Cardiac ventricle fibroblast (primary cell): ENCODE measurements around the gene G6PC2. TPM values are rescaled to one million over a fixed set of nuclear protein-coding genes. Genes with fewer than 3 reads are reported as not detected.

Experiments
- total RNA-seq: library from RNA; depleted of rRNA; stranded (reverse); fragments of >200 nt; gene quantifications from 2 replicates; pipeline ENCODE4 v1.2.3, GENCODE V29; 2015

The G6PC2 gene, protein sequence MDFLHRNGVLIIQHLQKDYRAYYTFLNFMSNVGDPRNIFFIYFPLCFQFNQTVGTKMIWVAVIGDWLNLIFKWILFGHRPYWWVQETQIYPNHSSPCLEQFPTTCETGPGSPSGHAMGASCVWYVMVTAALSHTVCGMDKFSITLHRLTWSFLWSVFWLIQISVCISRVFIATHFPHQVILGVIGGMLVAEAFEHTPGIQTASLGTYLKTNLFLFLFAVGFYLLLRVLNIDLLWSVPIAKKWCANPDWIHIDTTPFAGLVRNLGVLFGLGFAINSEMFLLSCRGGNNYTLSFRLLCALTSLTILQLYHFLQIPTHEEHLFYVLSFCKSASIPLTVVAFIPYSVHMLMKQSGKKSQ
- not detected in 2 replicates for total RNA-seq

DNA sequence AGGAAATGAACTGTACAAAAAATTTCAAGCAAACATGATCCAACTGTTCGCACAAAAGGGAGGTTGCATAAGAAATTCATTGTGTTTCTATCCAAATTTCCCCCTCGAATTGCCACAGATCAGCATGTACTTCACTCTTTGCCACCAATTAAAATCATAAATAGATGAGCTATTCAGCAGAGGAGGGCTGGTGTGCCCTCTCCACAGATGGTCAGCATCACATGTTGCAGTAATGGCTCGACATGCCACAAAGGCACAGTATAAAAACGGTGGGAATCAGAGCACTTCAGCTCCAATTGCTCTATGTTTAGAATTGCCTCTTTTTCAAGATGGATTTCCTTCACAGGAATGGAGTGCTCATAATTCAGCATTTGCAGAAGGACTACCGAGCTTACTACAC is at the start of gene G6PC2:
TSS of gene G6PC2 (plus strand) at position 289 of the 400 bp plus-strand sequence. CDS start at position 330, 41 bp downstream.

DNA sequence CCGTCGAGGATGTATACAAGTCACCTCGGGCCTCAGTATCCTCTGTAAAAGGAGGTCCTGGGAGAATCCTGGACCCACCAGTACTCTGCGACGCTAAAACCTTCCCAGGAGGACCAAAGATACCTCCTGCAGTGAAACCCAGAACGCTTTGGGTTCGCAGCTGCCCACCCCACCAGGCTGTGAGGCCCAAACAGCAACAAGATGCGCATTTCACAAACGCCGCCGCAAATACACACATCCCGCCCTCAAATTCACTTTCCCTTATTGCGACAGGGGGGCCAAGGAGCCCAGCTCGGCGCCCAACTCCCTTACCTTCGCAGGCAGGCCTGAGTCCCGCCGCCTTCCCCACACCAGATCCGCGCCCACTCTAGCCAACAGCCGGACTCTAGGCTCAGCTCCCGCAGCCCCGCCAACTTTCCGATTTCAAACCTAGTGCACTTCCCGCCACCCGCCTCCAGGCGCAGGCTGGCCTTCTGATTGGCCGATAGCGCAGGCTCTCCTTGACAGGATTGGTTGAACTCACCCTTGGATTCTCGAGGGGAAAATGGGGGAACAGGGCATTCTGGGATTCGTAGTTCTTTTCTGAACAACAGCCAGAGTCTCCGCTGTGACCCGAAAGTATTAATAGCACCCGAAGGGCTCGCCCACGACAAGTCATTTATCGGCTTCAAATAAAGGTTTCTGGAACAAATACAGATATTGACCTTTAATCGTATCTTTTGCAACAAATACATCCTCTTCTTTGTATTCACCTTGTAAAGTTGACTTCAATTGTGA is 10.9 kb upstream of the G6PC2 start, which contains the start of gene SPC25:
TSS of gene SPC25 (minus strand) at position 425 of the 777 bp plus-strand sequence. CDS start 911 bp downstream, outside the sequence.

Other genes with a start within 250 kb of the G6PC2 start
- 0.24 TPM in 1 of 2 replicates, not detected in the other for gene NOSTRIN, start 98.7 kb upstream of the G6PC2 start, total RNA-seq
- gene SPC25, start 10.9 kb upstream of the G6PC2 start, total RNA-seq: 0.44 TPM in 1 of 2 replicates, not detected in the other
- gene ABCB11, start 130.0 kb downstream of the G6PC2 start, total RNA-seq: 0.37 and 0.39 TPM in 2 replicates
- gene DHRS9, start 168.3 kb downstream of the G6PC2 start, total RNA-seq: 0.34 and 0.69 TPM in 2 replicates